Right lung (tissue), 5 donors: ENCODE data around the gene ITGA1. TPM values are rescaled to one million over a fixed set of nuclear protein-coding genes. Genes with fewer than 3 reads are reported as not detected.

Experiments used
- DNase-seq, 2 donors: peaks; one replicate each; pipeline ENCODE4 v3.0.0-alpha.2; 2013
- polyA plus RNA-seq, 5 donors: library from polyadenylated mRNA; unstranded; fragments of 120-200 nt; gene quantifications; one replicate each; pipeline versions ENCODE4 v1.2.1 to v1.2.3, GENCODE V29; 2013; ENCODE audit warnings: inconsistent platforms in 1 of 5, low replicate concordance in 1 of 5; ENCODE audit not compliant: insufficient read length in 5 of 5, insufficient read depth in 1 of 5

The ITGA1 gene
- polyA plus RNA-seq, 5 donors: 32.4 to 104 (median 93.9) TPM

DNA sequence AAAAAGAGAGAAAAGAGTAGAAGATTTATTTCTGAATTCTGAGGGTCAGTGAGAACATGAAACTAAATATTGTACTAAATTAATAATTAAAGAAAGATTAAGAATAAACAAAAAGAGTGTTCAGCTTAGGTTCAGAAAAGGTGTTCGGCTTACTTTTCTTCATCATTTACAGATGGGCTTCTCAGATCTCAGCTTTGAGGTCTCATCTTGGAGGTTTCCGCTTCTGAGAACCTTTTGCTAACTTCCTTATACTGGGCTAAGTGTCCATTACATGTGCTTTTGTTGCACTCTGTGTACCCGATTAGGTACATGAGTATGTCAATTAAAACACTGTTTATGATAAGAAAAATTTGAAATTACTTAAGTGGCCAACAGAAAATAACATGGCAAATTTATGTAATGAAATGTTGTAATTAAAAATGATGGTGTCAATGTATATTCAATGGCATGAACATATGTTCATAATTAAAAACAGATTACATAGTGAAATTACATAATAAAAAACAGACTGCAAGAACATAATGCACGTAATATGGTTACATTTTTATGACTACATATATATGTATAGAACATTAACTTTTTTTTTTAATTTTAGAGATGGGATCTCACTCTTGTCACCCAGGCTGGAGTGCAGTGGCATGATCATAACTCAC is 17.3 kb upstream of the ITGA1 start:
- no peak for DNase-seq

DNA sequence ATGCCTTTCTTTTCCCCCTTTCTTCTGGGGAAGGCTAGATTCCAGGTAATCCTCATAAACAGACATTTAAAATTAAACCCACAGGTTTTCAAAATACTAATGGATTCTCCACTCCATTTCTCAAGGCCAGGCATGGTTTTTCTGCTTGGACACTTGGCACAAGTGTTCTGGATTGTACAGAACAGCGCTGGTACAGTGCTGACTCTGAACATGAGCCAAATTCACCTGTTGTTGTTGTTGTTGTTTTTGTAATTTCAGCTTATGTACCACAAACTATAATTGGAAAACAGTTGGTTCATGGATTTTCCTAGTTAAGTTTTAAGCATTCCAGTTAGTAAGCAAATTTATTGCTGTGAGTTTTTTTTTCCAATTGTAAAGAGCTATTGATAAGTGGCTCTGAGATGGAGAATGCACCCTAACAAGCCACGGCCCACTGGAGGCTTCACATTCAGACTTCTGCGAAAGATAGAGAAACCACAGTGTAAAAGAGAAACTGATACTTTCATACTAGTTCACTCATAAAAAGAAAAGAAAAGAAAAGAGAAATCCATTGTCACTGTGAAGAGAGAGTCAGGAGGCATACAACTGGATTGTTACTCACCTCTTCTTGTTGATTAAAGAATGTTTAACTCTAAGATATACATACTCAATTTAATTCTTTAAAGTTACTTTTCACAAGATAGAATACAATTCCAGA is 16.2 kb upstream of the ITGA1 start:
- DNase-seq: no peak

GRCh38 chr5:52772668-52773067 is 15.0 kb upstream of the ITGA1 start:
- no peak for DNase-seq

DNA sequence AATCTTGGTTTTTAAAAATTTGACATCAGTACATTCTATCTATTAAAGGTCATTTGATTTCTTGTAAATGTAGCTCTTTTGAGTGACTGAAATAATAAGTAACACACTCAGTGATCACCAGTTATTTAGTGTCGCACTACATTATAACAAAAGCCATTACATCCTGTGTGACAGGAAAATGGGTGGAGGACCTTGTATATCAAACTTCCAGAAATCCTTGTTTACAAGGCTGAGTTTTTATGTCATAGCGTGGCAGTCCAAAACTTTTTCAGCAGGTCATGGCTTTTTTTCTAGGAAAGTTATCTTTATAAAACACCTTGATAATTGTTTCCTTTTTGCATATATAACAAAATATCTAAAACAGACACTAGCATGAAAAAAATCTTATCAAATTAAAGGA is 14.4 kb upstream of the ITGA1 start:
- DNase-seq: no peak

DNA sequence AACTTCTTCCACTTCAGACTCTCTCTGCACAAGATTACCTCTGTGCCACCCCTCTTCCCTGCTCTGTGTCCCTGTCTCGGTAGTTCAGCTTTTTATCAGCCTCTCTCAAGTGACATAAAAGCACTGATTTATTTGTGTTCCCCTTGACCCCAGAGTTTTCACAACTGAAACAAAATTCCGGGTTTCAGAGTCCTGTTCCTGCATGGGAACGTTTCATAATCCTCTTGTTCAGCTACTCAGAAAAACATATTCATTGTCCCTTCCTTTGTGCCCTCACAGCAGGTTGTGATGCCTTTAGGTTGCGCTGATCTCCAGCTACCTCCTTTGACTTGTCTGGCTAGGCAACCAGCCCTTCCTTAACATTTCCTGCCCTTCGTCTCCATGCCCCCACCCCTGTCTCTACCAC is 13.7 kb upstream of the ITGA1 start:
- DNase-seq: no peak

DNA sequence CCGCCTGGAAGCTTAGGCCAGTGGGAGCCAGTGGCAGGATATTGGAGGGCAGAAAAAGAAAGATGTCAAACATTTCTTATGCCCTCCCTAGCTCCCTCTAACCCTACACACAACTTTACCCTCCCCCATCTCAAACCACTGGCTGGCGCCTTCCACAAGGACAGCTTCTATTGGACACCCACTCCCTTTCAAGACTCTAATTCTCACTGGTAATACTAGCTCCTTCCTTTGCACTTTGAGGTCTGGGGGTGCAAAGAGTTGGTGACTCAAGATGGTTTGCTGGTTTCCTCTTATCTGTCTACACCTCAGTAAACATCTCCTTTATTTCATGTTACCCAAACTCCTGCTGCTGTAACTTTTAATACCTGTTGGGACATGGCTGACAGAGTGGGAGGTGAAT is 11.6 kb upstream of the ITGA1 start:
- no peak for DNase-seq

- DNase-seq: no peak
Measured at GRCh38 chr5:52777186-52777585, 10.5 kb upstream of the ITGA1 start.

DNA sequence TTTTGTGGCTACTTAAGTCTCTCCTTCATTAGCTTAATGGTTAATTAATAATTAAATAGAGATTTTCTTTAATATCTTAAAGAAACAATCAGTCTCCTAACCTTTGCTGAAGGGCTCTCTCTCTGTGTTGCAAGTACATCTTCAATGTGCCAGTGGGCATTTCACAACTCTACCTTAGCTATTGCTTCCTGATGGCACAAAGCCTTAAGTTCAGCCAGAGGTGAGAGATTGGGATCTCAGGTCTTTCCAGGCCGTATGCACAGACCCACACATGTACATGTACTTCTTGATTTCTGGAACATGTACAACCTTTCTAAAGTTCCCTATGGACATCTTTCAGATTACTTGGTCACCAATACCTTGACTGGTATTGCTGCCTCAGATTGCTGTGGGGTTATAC is 8.9 kb upstream of the ITGA1 start:
- DNase-seq: no peak

- no peak for DNase-seq
Measured at GRCh38 chr5:52779213-52779612, 8.5 kb upstream of the ITGA1 start.

GRCh38 chr5:52783226-52783959 is 4.3 kb upstream of the ITGA1 start:
- no peak for DNase-seq

- DNase-seq: no peak
Measured at GRCh38 chr5:52784737-52785136, 3.0 kb upstream of the ITGA1 start.

DNA sequence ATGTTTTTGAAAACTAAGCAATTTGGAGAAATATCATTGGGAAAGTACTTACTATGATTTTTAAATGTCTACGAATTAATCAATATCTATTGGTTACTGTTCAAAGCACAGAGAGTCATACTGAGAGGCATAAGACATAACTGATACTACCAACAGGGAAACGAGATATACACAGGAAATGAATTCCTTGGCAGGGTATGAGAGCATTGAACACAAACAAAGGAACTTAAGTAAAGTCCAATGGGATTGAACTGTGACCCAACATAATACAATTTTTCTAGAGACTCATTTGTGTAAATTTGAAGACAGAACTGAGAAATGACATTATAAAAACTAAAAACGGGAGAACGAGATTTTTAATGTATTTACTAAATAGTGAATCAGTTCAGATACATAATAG is 1.3 kb upstream of the ITGA1 start:
- DNase-seq: no peak

GRCh38 chr5:52786949-52787599 is 642 bp upstream of the ITGA1 start:
- no peak for DNase-seq

DNA sequence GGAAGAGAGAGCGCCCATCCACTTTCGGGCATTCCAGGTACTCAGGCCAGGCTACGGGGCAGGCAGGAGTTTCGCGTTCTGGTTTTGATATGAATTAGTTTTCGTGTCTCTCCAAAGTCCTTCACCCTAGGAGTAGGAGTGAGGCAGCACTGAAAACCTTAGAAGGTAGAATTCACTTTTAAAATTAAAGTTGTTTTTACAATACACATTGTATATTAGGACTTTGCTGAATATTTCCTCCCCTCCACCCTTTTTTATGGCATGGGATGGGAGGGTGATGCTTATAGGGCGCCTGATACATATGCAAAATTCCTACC is 747 bp downstream of the ITGA1 start:
- no peak for DNase-seq

- no peak for DNase-seq
Measured at GRCh38 chr5:52789378-52789777, 1.7 kb downstream of the ITGA1 start.

DNA sequence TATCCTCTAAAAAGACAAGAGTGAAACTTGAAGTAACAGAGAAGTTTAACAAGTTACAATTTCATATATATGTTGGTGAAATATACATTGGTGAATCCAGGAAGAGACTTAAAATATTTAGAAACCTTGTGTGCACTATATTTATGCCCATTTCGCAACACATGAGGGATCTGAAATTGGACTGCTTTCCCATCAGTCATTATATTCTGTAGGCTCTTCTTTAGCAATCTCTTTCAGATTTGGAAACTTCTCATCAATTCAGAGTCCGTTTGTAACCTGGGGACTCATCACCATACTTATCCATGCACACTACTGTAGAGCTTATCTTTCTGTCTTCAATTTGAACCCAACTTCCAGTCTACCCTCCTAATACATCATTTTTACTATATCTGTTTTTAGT is 2.1 kb downstream of the ITGA1 start:
- no peak for DNase-seq

DNA sequence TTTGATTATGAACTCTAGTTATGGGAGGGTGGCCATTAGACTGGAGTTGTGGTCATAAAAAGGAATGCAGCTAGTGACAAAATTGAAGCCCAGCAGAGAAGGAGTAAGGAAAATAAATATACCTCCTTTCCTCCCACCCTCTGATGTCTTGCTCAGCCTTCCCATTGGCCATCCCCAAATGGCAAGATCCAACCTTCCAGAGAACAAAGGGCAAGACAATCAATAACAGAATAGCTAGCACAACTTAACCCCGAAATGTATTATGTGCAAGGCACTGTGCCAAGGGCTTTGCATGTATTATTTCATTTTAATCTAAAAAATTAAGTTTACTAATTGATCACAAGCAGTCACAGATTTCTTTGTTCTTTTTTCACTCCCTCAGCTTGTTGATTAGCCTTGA is 3.6 kb downstream of the ITGA1 start:
- no peak for DNase-seq

- no peak for DNase-seq
Measured at GRCh38 chr5:52794519-52794918, 6.8 kb downstream of the ITGA1 start.

DNA sequence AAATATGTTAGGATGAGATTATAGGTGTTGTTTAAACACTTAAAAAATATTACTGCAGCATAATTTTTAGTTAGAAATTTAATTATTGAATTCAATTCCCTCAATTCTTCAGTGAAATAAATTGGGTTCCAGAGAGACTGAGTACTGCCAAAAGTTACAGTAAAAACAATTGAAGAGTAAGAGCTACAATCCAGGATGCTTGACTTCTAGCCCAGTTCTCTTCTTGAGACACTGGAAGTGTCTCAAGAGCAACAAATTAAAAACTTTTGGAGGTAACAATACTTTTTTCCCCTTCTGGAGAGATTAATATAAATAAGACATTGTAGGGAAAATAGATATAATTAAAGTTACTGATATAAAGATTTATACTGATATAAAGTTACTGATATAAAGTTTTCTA is 8.3 kb downstream of the ITGA1 start:
- DNase-seq: no peak

DNA sequence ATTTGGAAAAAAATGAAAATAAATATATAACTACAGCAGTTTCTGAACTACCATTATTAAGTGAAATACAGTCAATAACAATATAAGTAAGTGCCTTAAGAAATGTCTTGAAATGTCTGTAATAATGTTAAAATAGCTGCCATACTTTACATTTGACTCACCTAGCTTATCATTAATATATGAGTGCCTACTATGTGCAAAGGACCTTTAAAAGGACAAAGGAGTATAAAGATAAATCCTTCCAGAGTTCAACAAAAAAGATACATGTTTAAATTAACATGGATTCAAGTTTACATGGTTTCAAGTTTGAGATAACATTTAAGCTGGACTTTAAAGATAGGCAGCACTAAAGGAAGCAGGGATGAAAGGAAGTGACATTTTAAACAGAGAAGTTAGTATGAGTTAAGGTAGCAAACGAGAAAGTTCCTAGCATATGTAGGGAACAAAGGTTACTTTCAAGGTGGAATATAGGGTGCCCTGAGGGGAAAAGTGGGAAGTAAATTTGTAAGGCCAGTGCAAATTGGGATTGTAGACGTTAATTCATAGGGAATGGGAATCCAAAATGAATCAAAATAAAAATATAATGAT is 8.9 kb downstream of the ITGA1 start:
- DNase-seq: no peak

- DNase-seq: no peak
Measured at GRCh38 chr5:52798938-52799337, 11.2 kb downstream of the ITGA1 start.

DNA sequence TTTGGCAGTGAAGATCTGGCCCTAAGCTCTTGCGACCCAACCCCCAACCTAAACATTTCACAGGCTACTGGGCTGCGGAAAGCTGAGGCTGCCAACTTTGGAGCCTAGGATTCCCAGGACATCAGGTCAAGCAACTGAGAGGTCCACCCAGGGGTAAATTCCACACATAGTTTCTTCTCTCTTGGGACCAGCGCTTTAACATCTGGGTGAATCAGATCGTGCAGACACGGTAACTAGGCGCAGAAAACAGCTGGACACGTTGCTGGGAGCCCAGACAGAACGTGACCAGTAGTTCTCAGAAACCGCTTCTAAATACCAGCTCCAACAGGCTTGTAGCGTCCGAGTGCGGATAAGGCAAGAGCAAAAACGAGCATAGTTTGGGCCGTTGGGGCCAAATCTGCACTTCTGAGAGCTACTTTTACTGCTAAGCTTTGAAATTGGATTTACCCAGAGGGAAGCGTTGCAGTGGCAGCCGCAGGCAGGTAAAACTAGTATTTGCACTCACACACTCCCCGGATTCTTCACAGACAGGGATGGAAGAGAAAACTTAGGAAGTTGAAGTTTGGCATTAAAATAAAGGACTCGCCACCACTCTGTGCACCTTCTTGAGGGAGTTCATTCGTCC is 11.8 kb downstream of the ITGA1 start:
- peak; percentile 67 to 72 for DNase-seq
